SW480 (cell line): ENCODE data around the gene TOMM70.
"Not testable (repeated sequence)": the region's sequence is repeated elsewhere in the genome, so short reads cannot be mapped to it uniquely, and the experiment has no call there.

ENCODE experiments used
- DNase-seq: peaks from one replicate; pipeline ENCODE4 v3.0.0-alpha.2; 2016; ENCODE audit warnings: low spot score

Gene TOMM70

GRCh38 chr3:100400780-100401673 lies at the start of gene TOMM70, which contains the start of gene LNP1:
TOMM70 (minus strand) TSS chr3:100401089; CDS start chr3:100400949, 140 bp downstream.
LNP1 (plus strand) TSS chr3:100401539; CDS start chr3:100429730, 28,191 bp downstream.
- DNase-seq, result peak; percentile 97

GRCh38 chr3:100449214-100449613 lies 48.3 kb upstream of the TOMM70 start:
- DNase-seq, result no peak

- DNase-seq, result no peak
These were observed 47.2 kb upstream of the TOMM70 start for GRCh38 chr3:100448079-100448478.

GRCh38 chr3:100447067-100447466 lies 46.2 kb upstream of the TOMM70 start:
- DNase-seq, result not testable (repeated sequence)

- DNase-seq, result no peak
These were observed 42.8 kb upstream of the TOMM70 start for GRCh38 chr3:100443690-100444089.

GRCh38 chr3:100440895-100441294 lies 40.0 kb upstream of the TOMM70 start:
- DNase-seq, result no peak

GRCh38 chr3:100438623-100438974 lies 37.7 kb upstream of the TOMM70 start:
- DNase-seq, result no peak

- no peak for DNase-seq
These were observed 37.1 kb upstream of the TOMM70 start for GRCh38 chr3:100437721-100438622.

GRCh38 chr3:100436951-100437350 lies 36.1 kb upstream of the TOMM70 start:
- DNase-seq, result no peak

GRCh38 chr3:100429187-100429716 lies 28.4 kb upstream of the TOMM70 start:
- no peak for DNase-seq

- DNase-seq, result no peak
These were observed 26.8 kb upstream of the TOMM70 start for GRCh38 chr3:100427699-100428098.

- no peak for DNase-seq
These were observed 25.3 kb upstream of the TOMM70 start for GRCh38 chr3:100426067-100426682.

- no peak for DNase-seq
These were observed 24.4 kb upstream of the TOMM70 start for GRCh38 chr3:100425316-100425715.

GRCh38 chr3:100424261-100424660 lies 23.4 kb upstream of the TOMM70 start:
- DNase-seq, result no peak

- DNase-seq, result no peak
These were observed 22.7 kb upstream of the TOMM70 start for GRCh38 chr3:100423611-100424010.

- no peak for DNase-seq
These were observed 20.0 kb upstream of the TOMM70 start for GRCh38 chr3:100420885-100421284.

- DNase-seq, result no peak
These were observed 18.5 kb upstream of the TOMM70 start for GRCh38 chr3:100419406-100419805.

GRCh38 chr3:100416863-100417262 lies 16.0 kb upstream of the TOMM70 start:
- no peak for DNase-seq

GRCh38 chr3:100416176-100416575 lies 15.3 kb upstream of the TOMM70 start:
- no peak for DNase-seq

GRCh38 chr3:100413613-100414012 lies 12.7 kb upstream of the TOMM70 start:
- no peak for DNase-seq

GRCh38 chr3:100412912-100413590 lies 12.2 kb upstream of the TOMM70 start:
- DNase-seq, result no peak
